Retina (tissue), 1 donor: Measurements from ENCODE around the gene NR1H2.
"Not testable (repeated sequence)": the region's sequence is repeated elsewhere in the genome, so short reads cannot be mapped to it uniquely, and the experiment has no call there.

Source experiments
- DNase-seq: peaks from one replicate; pipeline ENCODE4 v3.0.0-alpha.2; 2016

NR1H2 gene

DNA sequence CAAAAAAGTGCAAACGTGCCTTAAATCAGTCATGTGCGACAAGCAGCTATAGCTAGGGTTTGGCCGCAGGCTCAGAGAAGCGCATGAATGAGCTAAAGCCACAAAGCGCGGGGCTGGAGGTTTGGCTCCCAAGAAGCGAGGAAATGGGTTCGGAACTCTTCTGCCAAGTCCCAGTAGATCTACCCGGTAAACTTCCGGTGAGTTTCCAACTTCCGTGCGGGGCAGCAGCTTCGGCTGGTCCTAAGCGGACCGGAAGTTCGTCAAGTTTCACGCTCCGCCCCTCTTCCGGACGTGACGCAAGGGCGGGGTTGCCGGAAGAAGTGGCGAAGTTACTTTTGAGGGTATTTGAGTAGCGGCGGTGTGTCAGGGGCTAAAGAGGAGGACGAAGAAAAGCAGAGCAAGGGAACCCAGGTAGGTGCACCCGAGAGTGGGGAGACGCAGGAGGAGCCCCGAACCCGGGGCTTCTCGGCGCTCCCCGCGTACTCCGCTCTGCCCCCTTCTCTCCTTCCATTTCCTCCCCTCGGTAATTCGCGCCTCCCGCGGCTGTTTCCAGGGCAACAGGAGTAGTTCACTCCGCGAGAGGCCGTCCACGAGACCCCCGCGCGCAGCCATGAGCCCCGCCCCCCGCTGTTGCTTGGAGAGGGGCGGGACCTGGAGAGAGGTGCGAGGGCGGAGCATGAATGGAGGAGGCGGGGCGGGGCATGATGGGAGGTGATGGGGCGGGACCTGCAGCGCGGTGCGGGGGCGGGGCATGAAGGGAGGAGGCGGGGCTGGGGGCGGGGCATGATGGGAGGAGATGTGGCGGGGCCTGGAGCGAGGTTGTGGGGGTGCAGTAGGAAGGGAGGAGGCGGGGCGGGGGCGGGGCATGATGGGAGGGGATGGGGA is at the start of gene NR1H2:
NR1H2 (plus strand) TSS at position 292 of the 885 bp plus-strand sequence. CDS start 1,149 bp downstream, outside the sequence.
- DNase-seq, result peak; percentile 97

DNA sequence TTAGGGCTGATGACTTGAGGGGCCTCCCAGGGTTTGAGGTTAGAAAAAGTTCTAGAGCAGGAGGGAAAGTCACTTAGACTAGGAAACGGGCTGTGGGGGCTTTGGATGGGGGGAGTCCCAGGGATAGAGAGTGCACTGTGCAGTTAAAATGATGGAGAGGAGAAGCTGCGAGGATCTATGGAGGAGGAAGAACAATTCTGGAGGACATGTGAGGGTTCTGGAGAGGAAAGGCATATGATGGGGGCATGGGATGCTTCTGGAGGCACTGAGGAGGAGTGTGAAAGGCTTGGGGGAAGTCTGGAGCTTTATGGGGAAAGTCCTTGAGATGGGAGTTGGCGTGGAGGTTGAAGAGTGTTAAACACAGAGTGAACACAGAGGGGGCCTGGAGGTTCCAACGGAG is 49.2 kb upstream of the NR1H2 start:
- no peak for DNase-seq

- DNase-seq, result no peak
These were observed 48.6 kb upstream of the NR1H2 start for GRCh38 chr19:50327461-50328223.

- DNase-seq, result peak; percentile 64
These were observed 47.9 kb upstream of the NR1H2 start for GRCh38 chr19:50328224-50328872.

- no peak for DNase-seq
These were observed 47.4 kb upstream of the NR1H2 start for GRCh38 chr19:50328873-50329145.

DNA sequence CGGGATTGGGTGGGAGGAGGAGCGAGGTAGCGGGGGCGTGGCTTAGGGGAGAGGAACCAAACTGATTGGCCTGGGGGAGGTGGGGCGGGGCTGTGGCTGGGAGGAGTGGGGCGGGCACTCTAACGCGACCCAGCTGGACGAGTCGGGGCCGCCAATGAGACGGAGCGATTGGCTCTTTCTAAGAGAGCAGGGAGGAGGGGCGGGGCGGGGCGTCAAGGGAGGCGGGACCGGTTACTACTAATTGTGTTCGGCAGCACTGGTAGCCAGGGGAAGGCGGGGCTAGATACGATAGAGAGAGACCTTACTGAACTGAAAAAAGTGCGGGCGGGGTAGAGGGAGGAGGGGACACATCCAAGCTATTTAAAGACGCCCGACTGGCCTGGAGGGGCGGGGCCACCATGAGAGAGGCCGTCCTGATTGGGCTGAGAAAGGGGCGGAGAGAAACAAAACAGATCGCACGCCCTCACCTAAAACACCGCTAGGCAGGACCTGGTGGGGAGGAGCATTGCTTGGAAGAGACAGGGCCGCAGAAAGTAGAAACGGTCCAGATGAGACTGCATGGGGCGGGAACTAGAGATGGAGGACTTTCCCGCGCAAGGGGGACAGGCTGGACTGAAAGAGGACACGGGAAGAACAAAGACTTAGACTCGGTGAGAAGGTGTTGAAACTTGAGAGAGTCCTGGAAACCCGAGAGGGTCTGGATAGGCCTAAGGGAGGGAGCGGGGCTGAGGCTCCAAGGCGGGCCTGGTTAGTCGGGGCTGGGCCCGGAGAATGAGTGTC is 46.9 kb upstream of the NR1H2 start, which contains the start of gene KCNC3:
KCNC3 (minus strand) TSS at position 232 of the 780 bp plus-strand sequence. CDS start 295 bp downstream, outside the sequence.
- DNase-seq, result peak; percentile 95

DNA sequence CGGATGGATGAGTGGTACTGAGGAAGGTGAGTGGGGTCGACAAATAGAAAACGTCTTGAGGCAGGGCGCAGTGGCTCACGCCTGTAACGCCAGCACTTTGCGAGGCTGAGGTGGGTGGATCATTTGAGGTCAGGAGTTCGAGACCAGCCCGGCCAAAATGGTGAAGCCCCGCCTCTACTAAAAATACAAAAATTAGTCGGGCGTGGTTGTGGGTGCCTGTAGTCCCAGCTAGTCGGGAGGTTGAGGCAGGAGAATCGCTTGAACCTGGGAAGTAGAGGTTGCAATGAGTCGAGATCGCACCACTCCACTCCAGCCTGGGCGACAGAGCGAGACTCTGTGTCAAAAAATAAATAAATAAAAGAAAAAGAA is 46.3 kb upstream of the NR1H2 start:
- not testable (repeated sequence) for DNase-seq

GRCh38 chr19:50330365-50331078 is 45.7 kb upstream of the NR1H2 start:
- peak; percentile 92 for DNase-seq

DNA sequence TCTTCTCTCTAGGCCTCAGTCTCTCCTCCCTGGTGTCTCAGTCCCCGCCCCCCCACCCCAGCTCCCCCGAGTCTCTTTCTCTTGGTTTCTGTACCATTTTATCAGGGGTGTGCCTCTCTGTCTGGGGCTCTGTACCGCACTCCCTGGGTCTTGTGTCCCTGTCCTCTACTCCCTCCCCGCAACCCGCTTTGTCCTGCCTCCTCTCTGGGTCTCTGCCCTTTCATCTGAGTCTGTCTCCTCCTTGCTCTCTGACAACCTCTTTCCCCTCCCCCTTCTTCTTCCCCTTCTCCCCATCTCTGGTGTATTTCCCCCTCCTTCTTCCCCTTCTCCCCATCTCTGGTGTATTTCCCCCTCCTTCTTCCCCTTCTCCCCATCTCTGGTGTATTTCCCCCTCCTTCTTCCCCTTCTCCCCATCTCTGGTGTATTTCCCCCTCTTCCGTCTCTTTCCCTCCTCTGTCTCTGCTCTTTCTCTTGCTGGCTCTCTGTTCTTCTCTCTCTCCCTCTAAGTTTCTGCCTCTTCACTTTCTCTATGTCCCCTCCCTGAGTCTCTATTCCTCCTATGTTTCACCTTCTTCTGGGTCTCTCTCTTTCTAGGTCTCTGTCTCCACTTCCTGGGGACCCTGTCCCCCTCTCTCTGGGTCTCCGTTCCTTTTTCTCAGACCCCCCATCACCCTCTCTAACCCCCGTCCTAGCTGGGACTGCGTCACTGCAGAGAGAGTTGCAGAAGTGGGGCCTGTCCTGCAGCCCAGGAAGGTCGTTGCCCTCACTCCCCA is 44.9 kb upstream of the NR1H2 start:
- no peak for DNase-seq

DNA sequence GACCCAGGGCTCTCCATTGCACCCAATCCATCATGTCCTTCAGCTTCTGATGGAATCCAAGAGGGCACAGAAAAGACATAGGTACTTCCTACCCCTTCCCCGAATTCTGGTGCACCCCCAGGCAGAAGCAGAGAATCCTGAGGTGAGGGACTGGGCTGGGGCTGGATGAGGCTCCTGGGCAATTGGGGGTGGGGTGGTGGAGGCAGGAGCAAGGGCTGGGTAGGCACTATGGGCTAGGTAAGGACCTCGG is 44.3 kb upstream of the NR1H2 start:
- no peak for DNase-seq

DNA sequence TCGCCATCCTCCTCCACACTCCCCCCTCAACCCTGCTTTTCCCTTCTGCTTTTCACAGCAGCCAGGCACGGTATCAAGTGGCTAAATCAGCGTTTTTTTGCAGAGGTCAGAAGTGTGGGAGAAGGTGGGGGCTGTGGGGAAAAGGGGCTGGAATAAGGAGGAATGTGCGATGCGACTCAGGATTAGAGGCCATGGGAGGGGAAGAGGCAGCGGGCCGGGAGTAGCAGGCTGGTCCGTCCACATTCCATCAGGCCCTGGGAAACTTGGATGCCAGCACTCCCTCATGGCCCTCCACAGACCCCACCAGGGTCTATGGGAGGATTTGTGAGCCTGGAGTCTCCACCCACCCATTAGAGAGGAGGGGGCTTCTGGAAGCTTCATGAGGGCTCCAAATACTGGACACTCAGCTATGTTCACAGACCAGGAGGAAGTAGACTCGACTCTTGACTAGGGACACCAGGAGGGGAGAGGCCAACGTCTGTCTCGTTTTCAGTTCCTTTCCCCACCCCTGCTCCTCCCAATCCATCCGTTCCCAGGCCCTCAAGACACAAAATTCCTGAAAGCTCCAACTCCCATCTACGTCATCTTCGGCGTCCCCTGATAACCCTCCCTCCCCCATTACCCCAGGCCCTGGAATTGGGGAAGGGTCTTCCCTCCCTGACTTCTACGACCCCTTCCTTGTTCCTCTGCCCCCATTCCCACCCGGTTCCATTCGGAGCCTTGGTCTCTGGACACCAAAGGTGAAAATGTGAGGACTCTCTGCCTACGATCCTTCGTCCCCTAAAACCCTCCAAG is 43.8 kb upstream of the NR1H2 start:
- DNase-seq, result peak; percentile 29

DNA sequence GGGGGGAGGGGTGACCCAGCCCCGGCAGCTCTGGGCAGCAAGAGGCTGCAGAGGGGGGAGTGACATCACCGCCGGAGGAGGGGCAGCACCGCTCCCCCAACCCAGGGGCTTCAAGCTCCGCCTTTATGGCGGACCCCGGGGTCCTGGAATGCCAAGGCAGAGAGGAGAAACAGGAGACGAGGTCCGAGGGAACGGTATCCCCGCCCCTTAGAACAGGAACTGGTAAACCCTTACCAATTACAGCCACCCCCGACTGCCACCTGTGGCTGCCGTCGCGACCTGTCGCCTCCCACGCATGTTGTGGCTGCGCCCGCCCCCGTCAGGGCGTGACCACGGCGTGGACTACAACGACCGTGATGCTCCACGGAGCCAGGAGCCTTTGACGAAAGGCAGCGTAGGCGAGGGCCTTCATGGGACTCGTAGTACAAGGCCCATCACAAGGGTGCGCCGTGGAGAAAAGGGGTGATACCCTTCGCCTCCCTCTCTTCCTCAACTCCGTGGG is 43.0 kb upstream of the NR1H2 start:
- DNase-seq, result peak; percentile 99

DNA sequence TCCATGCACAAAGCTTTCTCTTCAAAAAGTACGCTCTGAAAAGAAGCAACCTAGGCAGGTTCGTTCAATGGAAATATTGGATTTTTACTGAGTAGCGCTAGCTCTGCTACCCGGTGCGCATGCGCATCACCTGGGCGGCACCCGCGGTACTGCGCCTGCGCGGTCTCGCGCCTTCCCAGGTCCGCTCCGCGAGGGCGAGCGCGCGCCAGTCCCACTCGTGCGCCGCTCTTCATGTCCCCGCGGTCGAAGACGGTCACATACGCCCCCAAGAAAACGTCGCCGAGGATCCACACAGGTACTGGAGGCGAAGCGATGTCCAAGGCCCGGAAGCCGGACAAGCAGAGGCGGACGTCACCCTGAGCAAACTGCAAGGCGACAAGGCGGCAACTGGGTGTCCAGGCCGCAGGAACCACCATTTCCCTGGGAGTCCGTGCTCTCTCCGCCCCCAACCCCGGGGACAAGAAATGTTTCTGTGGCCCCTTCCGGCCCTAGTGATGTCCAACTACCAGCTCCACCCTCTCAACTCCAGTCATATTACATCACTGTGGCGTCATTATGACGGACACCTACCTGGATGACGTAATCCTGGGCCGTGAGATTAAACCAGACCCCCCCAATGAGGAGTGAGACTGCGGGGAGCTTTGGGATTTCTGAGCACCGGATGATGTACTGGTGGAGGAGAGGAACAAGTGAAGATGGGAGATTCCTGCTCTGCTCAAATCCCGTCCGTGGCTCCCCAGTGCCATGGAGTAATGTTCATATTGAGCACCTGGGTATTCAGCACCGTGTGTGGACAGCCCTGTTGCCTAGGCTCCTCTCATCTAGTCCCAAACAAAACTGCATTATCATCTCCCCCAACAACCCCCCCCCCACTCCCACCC is 42.3 kb upstream of the NR1H2 start:
- peak; percentile 99 for DNase-seq

GRCh38 chr19:50334741-50335421 is 41.4 kb upstream of the NR1H2 start:
- DNase-seq, result no peak

DNA sequence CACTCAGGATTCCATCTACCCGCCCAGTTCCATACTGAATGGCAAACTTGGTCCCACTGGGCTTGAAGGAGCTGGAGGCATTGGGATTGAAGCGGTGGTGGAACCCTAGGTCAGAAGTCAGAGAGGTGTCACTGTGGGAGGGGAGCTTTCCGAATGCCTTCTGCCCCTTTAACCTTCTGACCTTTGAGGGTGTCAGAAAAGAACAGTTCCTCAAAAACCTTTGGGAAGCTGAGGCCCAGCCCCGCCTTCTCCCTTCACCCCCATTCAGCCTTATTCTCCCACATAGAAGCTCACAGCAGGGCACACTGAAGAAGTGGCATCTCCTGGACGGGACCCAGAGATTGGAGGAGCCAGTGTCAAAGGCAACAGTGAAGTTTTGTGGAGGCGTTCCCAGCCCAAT is 39.2 kb upstream of the NR1H2 start:
- not testable (repeated sequence) for DNase-seq

DNA sequence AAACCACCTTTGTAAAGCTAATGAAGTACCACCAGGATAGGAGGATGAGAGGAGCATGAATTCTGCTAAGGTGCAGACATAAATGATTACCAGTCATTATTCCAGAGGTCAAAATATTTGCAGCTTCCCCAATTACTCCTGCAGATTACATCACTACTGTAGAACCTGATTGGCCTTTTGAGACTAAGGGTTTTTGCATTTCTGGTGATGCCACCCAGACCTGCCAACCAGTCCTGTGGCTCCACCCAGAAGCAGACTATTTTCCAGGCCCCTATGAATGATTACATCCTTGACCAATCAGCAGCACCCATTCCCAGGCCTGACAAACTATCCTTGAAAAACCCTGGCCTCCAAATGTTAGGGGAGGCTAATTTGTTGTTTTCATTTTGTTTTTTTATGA is 35.9 kb upstream of the NR1H2 start:
- no peak for DNase-seq

- DNase-seq, result no peak
These were observed 35.1 kb upstream of the NR1H2 start for GRCh38 chr19:50341091-50341564.

GRCh38 chr19:50344661-50345318 is 31.5 kb upstream of the NR1H2 start:
- no peak for DNase-seq
